CD1c-positive myeloid dendritic cell (primary cell): ENCODE measurements around the gene OAS1.
"Not testable (repeated sequence)": the region's sequence is repeated elsewhere in the genome, so short reads cannot be mapped to it uniquely, and the experiment has no call there.

Experiments
- DNase-seq: peaks from one replicate; pipeline ENCODE4 v3.0.0-alpha.2; 2016; ENCODE audit errors: extremely low spot score

The OAS1 gene

GRCh38 chr12:112900298-112901145 lies 6.2 kb upstream of the OAS1 start:
- peak; percentile 67 for DNase-seq

- DNase-seq = no peak
These were observed 5.5 kb upstream of the OAS1 start for GRCh38 chr12:112901271-112901670.

GRCh38 chr12:112904571-112904970 lies 2.2 kb upstream of the OAS1 start:
- DNase-seq = no peak

GRCh38 chr12:112905451-112906089 lies 1.2 kb upstream of the OAS1 start:
- DNase-seq = no peak

- peak; percentile 90 for DNase-seq
These were observed 824 bp downstream of the OAS1 start for GRCh38 chr12:112907415-112908157.

- DNase-seq = no peak
These were observed 1.8 kb downstream of the OAS1 start for GRCh38 chr12:112908548-112908947.

GRCh38 chr12:112909693-112910092 lies 2.9 kb downstream of the OAS1 start:
- DNase-seq = no peak

- no peak for DNase-seq
These were observed 6.4 kb downstream of the OAS1 start for GRCh38 chr12:112913038-112913688.

GRCh38 chr12:112913888-112914287 lies 7.1 kb downstream of the OAS1 start:
- not testable (repeated sequence) for DNase-seq

- DNase-seq = no peak
These were observed 9.5 kb downstream of the OAS1 start for GRCh38 chr12:112916270-112916669.

GRCh38 chr12:112919121-112919520 lies 12.4 kb downstream of the OAS1 start:
- no peak for DNase-seq

- DNase-seq = no peak
These were observed 18.2 kb downstream of the OAS1 start for GRCh38 chr12:112924986-112925385.

GRCh38 chr12:112926416-112927033 lies 19.8 kb downstream of the OAS1 start:
- peak; percentile 39 for DNase-seq

- no peak for DNase-seq
These were observed 20.7 kb downstream of the OAS1 start for GRCh38 chr12:112927475-112927874.

- no peak for DNase-seq
These were observed 21.2 kb downstream of the OAS1 start for GRCh38 chr12:112927925-112928324.

GRCh38 chr12:112928978-112929377 lies 22.2 kb downstream of the OAS1 start:
- DNase-seq = no peak

GRCh38 chr12:112929715-112930114 lies 23.0 kb downstream of the OAS1 start:
- DNase-seq = no peak

- DNase-seq = no peak
These were observed 23.6 kb downstream of the OAS1 start for GRCh38 chr12:112930350-112930749.

GRCh38 chr12:112932485-112933128 lies 25.8 kb downstream of the OAS1 start:
- DNase-seq = no peak

GRCh38 chr12:112933129-112933505 lies 26.4 kb downstream of the OAS1 start:
- DNase-seq = no peak

- no peak for DNase-seq
These were observed 29.5 kb downstream of the OAS1 start for GRCh38 chr12:112936264-112936663.
